Measurements from ENCODE around the gene ZNF140. TPM values are rescaled to one million over a fixed set of nuclear protein-coding genes. Genes with fewer than 3 reads are reported as not detected.

ZNF140 gene
- total RNA-seq = 10 to 100 TPM; 10.9 to 12.2 TPM

GRCh38 chr12:133080368-133081158, at the start of gene ZNF140:
ZNF140 (plus strand) TSS chr12:133080923; CDS start chr12:133081321, 398 bp downstream.
- POLR2A ChIA-PET = interaction anchor here (0.7 to 1.2 kb wide), 6 partner anchors 42 to 94 kb away, joined by 3 to 7 read pairs (median 5); partner anchors contain the start of genes ZNF10, ZNF26 and ZNF891
- CTCF ChIA-PET = no interaction called here

GRCh38 chr12:133037207-133038005, 43.3 kb upstream of the ZNF140 start, which contains the start of gene ZNF84:
ZNF84 (plus strand) TSS chr12:133037509; CDS start chr12:133041468, 3,959 bp downstream.
- POLR2A ChIA-PET = interaction anchor here (0.7 to 1.6 kb wide), 3 partner anchors 43 to 144 kb away, joined by 3 to 7 read pairs (median 7); partner anchors contain the start of gene ZNF268
- CTCF ChIA-PET = interaction anchor here (1.3 kb wide), 1 partner anchor 128 kb away, joined by 3 read pairs; no protein-coding TSS in a partner anchor

- ChIA-PET POLR2A (interaction anchor here (0.7 to 1.6 kb wide), 3 partner anchors 42 to 143 kb away, joined by 3 to 7 read pairs (median 7); partner anchors contain the start of gene ZNF268), CTCF (interaction anchor here (0.8 kb wide), 1 partner anchor 19 kb away, joined by 3 read pairs; no protein-coding TSS in a partner anchor)
Measured at GRCh38 chr12:133038118-133038709, 42.5 kb upstream of the ZNF140 start.

- ChIA-PET CTCF (interaction anchor here (0.6 kb wide), 1 partner anchor 84 kb away, joined by 3 read pairs; the partner anchor contains the start of genes ZNF10 and ZNF891), POLR2A (interaction anchor here (0.6 kb wide), 2 partner anchors 12 to 133 kb away, joined by 3 to 5 read pairs; no protein-coding TSS in a partner anchor)
Measured at GRCh38 chr12:133046698-133047097, 34.0 kb upstream of the ZNF140 start.

- ChIA-PET CTCF (no interaction called here), POLR2A (no interaction called here)
Measured at GRCh38 chr12:133057446-133057845, 23.3 kb upstream of the ZNF140 start.

GRCh38 chr12:133058203-133059113, 22.3 kb upstream of the ZNF140 start:
- CTCF ChIA-PET = interaction anchor here (1.3 kb wide), 1 partner anchor 123 kb away, joined by 3 read pairs; the partner anchor contains the start of gene ZNF268
- POLR2A ChIA-PET = interaction anchor here (0.7 kb wide), 1 partner anchor 12 kb away, joined by 5 read pairs; no protein-coding TSS in a partner anchor

GRCh38 chr12:133061954-133062353, 18.8 kb upstream of the ZNF140 start:
- CTCF ChIA-PET = no interaction called here
- POLR2A ChIA-PET = no interaction called here

GRCh38 chr12:133063556-133063955, 17.2 kb upstream of the ZNF140 start:
- ChIA-PET POLR2A (no interaction called here), CTCF (no interaction called here)

GRCh38 chr12:133073836-133074235, 6.9 kb upstream of the ZNF140 start:
- POLR2A ChIA-PET = no interaction called here

GRCh38 chr12:133080026-133080367, 726 bp upstream of the ZNF140 start:
- CTCF ChIA-PET = no interaction called here

More at GRCh38 chr12:133073836-133074235, 6.9 kb upstream of the ZNF140 start:
- CTCF ChIA-PET = no interaction called here

GRCh38 chr12:133081159-133081780, 547 bp downstream of the ZNF140 start:
- ChIA-PET CTCF (no interaction called here), POLR2A (interaction anchor here (0.7 to 1.2 kb wide), 2 partner anchors 49 to 95 kb away, joined by 3 to 5 read pairs; partner anchors contain the start of genes ZNF10, ZNF26 and ZNF891)

More at GRCh38 chr12:133080026-133080367, 726 bp upstream of the ZNF140 start:
- POLR2A ChIA-PET = interaction anchor here (0.7 to 1.0 kb wide), 4 partner anchors 42 to 93 kb away, joined by 4 to 7 read pairs (median 5); partner anchors contain the start of genes ZNF10, ZNF26 and ZNF891

- CTCF ChIA-PET = no interaction called here
- POLR2A ChIA-PET = no interaction called here
Measured at GRCh38 chr12:133083345-133083744, 2.6 kb downstream of the ZNF140 start.

GRCh38 chr12:133105620-133106019, 24.9 kb downstream of the ZNF140 start:
- ChIA-PET POLR2A (no interaction called here), CTCF (no interaction called here)

GRCh38 chr12:133106253-133106652, 25.5 kb downstream of the ZNF140 start:
- ChIA-PET POLR2A (no interaction called here), CTCF (no interaction called here)

GRCh38 chr12:133107121-133107520, 26.4 kb downstream of the ZNF140 start:
- POLR2A ChIA-PET = no interaction called here
- CTCF ChIA-PET = no interaction called here

GRCh38 chr12:133108150-133108549, 27.4 kb downstream of the ZNF140 start:
- ChIA-PET POLR2A (no interaction called here), CTCF (no interaction called here)

GRCh38 chr12:133120385-133121191, 39.9 kb downstream of the ZNF140 start:
- POLR2A ChIA-PET = no interaction called here
- CTCF ChIA-PET = interaction anchor here (0.6 kb wide), 1 partner anchor 132 kb away, joined by 3 read pairs; no protein-coding TSS in a partner anchor

Measured in activated CD8-positive, alpha-beta memory T cell treated with anti-CD3 and anti-CD28 coated beads for 36 hours (primary cell).